VCaP (cell line): Measurements from ENCODE around the gene HOXA11.
A peak's percentile ranks its signal among the peaks of the same experiment; 100 is the strongest.

Experiments
- H3K27ac ChIP-seq: fragments of 450-650 bp; 2 replicates; pipeline ENCODE4 v1.5.1; 2017
- TF ChIP-seq, protein P1 (sequence below): fragments of 450-650 bp; conservative IDR thresholded peaks from 2 replicates; pipeline ENCODE4 v1.5.1; 2017; ENCODE audit warnings: mild to moderate bottlenecking, moderate library complexity

HOXA11 gene

DNA sequence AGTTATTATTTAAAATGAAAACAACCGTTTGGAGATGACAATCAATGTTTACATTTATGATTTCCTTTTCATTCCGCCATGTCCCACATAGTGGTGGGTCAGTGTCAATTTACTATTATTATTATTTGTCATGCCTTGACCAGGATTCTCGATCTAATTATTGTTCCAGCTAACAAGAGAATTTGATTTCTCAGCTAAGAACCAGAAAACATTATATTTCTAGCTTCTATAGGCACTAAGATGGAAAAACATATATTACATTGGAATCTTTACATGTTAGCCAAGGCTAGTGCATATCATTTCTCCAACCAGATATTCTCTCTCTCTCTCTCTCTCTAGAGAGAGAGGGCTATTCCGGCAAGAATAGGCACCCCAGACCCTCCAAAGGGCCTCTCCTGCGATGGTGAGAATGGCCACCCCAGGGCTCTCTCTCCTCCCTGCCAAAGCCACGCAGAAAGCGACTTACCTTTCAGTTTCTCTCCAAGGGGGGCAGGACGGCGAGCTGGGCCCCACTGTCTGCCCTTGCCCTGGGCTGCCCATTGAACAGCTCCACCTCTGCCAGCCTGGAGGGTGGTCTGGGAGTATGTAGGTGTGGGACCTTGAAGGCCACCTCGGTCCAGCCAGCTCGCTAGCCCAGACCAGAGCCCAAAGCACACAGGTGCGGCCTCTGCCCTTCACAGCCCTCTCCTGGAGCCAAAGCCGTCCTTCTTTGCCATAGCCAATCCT is 35.0 kb downstream of the HOXA11 start:
- peak overlapping the region; percentile 94 for H3K27ac ChIP-seq
- TF ChIP-seq, protein P1, sequence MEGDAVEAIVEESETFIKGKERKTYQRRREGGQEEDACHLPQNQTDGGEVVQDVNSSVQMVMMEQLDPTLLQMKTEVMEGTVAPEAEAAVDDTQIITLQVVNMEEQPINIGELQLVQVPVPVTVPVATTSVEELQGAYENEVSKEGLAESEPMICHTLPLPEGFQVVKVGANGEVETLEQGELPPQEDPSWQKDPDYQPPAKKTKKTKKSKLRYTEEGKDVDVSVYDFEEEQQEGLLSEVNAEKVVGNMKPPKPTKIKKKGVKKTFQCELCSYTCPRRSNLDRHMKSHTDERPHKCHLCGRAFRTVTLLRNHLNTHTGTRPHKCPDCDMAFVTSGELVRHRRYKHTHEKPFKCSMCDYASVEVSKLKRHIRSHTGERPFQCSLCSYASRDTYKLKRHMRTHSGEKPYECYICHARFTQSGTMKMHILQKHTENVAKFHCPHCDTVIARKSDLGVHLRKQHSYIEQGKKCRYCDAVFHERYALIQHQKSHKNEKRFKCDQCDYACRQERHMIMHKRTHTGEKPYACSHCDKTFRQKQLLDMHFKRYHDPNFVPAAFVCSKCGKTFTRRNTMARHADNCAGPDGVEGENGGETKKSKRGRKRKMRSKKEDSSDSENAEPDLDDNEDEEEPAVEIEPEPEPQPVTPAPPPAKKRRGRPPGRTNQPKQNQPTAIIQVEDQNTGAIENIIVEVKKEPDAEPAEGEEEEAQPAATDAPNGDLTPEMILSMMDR = no peak

DNA sequence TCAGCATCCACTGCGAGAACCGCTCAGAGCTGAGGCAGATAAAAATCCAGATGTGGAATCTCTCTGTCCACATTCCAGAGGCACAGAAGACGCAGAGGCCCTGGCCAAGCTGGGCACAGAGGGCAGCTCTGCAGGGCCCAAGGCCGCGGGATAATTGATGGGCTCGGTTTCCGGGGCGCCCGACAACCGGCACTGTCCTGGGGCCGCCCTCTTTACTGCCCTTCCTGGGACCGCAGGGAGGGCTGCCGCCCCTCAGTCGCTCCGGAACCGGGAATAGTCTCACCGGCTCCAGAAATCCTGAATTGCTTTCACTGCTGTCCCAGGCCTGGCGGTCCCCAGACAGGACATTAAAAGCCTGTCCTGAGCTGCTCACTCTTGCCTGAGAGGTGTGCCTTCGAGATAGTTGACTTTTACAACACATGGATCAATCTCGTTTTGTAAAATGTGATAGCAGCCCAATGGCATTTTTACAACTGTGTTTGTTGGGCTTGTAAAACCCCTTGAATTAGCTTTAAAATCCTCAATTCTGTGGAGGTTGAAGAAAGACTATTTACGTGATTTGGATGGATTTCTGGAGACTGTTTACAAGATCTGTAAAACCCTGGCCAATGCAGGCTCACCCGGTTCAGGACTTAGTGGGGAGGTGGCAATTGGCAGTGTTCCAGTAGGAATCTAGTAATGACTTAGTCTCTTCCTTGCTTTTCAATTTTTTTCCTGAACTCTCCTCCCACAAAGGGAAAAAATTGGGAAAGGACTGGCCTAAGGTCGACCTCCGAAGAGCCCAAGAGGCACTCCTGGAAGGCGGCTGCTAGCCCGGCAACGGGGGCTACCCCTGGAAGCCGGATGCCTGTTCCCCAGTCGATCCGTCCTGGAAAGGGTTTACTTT is 36.0 kb downstream of the HOXA11 start:
- H3K27ac ChIP-seq = peak overlapping the region; percentile 94
- TF ChIP-seq, protein P1 = no peak

DNA sequence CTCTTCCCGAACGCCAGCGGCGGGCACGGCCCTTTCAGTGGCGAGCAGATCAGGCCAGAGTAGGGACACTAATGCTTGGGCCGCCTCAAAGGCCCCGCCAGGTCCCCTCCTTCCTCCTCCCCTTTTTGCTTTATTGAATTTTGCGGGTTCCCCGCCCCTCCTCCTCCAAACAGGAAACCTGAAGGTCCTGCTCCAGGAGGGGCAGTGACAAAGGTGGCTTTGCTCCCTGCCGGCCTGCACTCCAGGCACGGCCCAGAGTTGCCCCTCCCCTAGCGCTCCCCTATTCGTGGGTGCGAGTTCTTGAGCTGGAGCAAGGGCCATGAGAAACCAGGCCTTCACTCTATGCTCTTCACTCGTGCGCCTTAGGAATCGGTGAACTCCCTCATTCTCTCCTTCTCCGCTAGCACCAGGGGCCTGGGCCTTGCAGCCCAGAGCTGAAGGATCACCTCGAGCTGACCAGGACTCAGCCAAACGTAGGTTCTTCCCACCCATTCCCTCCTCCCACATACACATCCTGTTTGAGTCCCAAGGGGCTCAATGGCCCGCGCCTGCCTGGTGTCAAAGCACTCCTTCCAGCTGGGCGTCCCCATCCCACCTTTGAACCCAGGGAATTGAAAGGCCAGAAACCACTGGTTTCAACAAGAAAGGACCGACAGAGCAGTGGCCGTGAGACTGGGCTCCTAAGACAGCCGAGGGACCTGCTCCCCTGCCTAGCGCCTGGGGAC is 36.8 kb downstream of the HOXA11 start:
- peak overlapping the region; percentile 94 for H3K27ac ChIP-seq
- TF ChIP-seq, protein P1 = no peak

DNA sequence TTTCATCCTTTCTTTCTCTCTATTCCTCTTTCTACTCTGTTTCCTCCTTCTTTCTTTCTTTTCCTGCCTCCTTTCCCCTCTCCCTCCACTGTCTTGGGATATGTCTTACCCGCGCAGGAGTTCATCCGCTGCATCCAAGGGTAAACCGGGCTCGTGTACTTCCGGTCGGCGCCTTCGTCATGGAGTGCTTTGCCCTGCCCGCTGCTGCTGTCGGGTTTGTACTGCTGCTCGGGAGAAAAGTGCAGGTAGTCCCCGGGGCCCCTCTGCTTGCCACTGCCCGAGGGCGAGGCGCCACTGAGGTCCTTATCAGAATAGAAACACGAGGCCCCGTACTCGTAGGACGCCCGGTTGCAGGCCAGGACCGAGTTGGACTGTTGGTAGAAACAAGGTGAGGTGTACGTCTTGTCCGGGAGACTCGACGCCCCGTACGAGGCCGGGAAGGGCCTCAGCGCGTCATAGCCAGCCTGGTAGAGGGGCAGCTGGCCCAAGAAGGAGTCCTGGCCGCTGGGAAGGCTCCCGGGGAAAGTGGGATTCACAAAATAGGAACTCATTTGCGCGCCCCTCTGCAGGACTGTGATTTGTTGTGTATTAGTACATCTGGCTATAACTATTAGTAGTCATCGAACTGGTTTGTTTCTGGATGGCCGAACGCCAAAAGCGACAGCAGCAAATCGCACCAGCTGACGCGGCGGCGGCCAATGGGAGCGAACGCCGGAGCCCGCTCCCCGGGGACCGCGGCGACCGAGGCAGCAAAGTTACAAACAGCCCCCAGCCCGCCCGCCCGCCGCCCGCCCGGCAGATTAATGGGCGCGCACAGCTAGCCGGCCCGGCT is 37.6 kb downstream of the HOXA11 start, which contains the start of gene HOXA6:
Gene HOXA6, minus strand, starts transcription at position 576 of the 832 bp plus-strand sequence. Its CDS starts 25 bp downstream, at position 551.
- H3K27ac ChIP-seq = peak within 1 kb of the TSS; percentile 94
- TF ChIP-seq, protein P1 = no peak

DNA sequence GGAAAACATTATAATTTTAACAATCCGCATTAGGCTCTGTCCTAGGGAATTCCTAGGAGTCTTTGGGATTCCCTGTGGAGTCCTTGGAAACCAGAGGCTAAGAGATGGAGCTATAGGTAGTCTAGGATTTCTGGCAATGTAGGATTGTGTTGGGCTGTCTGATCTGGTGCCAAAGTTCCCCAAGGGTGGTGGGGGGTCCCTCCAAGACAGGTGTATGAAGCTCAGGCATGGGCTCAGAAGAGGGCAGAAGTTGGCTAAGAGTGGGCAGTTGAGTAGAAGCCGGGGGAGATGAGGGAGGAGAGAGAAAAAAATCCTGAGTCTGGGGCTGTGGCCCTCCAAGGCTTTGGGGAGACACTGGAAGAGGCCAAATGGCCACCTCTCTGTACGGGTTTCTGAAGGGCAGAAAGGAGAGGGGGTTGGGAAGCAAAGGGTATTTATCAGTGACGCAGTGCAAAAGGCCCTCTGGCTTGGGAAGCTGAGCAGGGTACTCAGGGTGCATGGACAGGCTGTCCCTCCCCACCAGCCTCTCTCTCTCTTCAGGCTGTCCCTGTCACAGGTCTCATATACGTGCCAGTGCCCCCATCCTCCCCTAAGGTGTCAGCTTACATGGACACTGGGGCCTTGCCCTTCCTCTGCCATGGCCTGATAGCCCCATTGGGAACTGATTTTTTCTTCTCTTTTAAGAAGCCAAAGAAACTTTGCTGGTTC is 38.4 kb downstream of the HOXA11 start:
- TF ChIP-seq, protein P1 = no peak
- H3K27ac ChIP-seq = no peak overlapping the region

DNA sequence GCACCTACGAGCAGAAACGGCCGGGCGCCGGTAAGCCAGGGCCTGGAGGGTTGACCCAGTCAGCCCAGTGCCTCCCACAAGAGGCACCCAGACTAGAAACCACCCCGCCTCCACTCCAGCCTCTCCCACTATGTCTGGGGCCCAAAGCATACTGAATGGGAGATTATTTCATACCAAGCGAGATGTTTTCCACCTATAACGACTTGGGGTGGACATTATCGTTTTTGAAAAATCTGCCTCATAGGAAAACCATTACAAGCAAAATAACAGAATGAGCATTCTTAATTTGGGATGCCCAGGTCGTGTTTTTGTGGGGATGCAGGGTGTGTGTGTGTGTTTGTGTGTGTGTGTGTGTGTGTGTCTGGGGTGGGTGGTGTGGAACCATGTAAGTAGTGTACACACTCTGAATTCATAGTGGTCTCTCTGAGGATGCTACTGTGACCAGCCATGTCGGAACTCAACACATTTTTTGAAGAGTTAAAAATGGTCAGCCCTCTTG is 39.1 kb downstream of the HOXA11 start:
- TF ChIP-seq, protein P1 = no peak
- no peak overlapping the region for H3K27ac ChIP-seq
